GM12878 (cell line): Measurements from ENCODE around the gene HOOK1. TPM values are rescaled to one million over a fixed set of nuclear protein-coding genes. Genes with fewer than 3 reads are reported as not detected.

Source experiments
- ATAC-seq: fragments of 200-7000 bp; cut with Tn5 transposase; 3 replicates; pipeline ENCODE4 v1.9.1; 2020; ENCODE audit warnings: mild to moderate bottlenecking, moderate library complexity
- BruUV-seq: library from RNA; stranded (reverse); fragments of 400-500 nt; replicated peaks from 2 replicates; lab custom pipeline; 2021; lab: Mats Ljungman, UMichigan
- CTCF ChIA-PET: fragments of 300-600 bp; sonication (Branson Sonifier 250); formaldehyde crosslinking; extraction: SDS; loops from one replicate; lab custom pipeline; 2021; ENCODE audit warnings: inconsistent platforms; lab: Yijun Ruan, JAX
- POLR2A ChIA-PET: fragments of 350-600 bp; formaldehyde crosslinking; extraction: SDS; loops from one replicate; lab custom pipeline; 2021; ENCODE audit warnings: inconsistent platforms; lab: Charles Lee
- RAD21 ChIA-PET: fragments of 300-600 bp; sonication (Branson Sonifier 250); formaldehyde crosslinking; loops from one replicate; lab custom pipeline; 2023; ENCODE audit warnings: antibody characterized with exemption; ENCODE audit not compliant: unreplicated experiment; lab: Charles Lee
- SMC1A ChIA-PET: fragments of 300-600 bp; sonication (Branson Sonifier 250); formaldehyde crosslinking; loops from one replicate; lab custom pipeline; 2023; ENCODE audit not compliant: unreplicated experiment, uncharacterized antibody; lab: Charles Lee
- DNase-seq: peaks from one replicate; pipeline ENCODE4 v3.0.0-alpha.2; 2011; ENCODE audit warnings: low read depth, low spot score
- FAIRE-seq: peaks from 3 replicates; lab custom pipeline; 2011; peaks lifted over from hg19 to GRCh38; lab: Jason Lieb, UNC
- H2AFZ ChIP-seq: 2 replicates; pipeline ENCODE4 v1.6.0; 2011; ENCODE audit warnings: low read depth, low read length, control low read depth; ENCODE audit not compliant: control insufficient read depth
- H3K27ac ChIP-seq: 2 replicates; pipeline ENCODE4 v1.5.1; 2011; ENCODE audit warnings: control low read depth; ENCODE audit not compliant: control insufficient read depth, insufficient read depth
- H3K27me3 ChIP-seq, 2 experiments: replicated peaks in 1 of 2; 2 replicates each; pipeline versions ENCODE4 v1.6.0 to v1.6.1; 2011; ENCODE audit warnings: low read length in 1 of 2; ENCODE audit not compliant: control insufficient read depth in 2 of 2, insufficient read depth in 2 of 2
- H3K36me3 ChIP-seq, 2 experiments: 2 replicates each; pipeline ENCODE4 v1.5.1; 2011; ENCODE audit warnings: low read length in 1 of 2; ENCODE audit not compliant: control insufficient read depth in 2 of 2, insufficient read depth in 2 of 2
- H3K4me1 ChIP-seq: 2 replicates; pipeline ENCODE4 v1.6.1; 2011; ENCODE audit warnings: mild to moderate bottlenecking, low read length, moderate library complexity, mixed read lengths; ENCODE audit not compliant: control insufficient read depth, insufficient read depth
- H3K4me2 ChIP-seq: 2 replicates; pipeline ENCODE4 v1.6.0; 2011; ENCODE audit warnings: control low read depth; ENCODE audit not compliant: control insufficient read depth, insufficient read depth
- H3K4me3 ChIP-seq: fragments of 200-600 bp; sonication (generic); 2 replicates; pipeline ENCODE4 v1.5.1; 2016
- H3K79me2 ChIP-seq: 2 replicates; pipeline ENCODE4 v1.6.0; 2011; ENCODE audit warnings: low read length; ENCODE audit not compliant: control insufficient read depth, insufficient read depth
- H3K9ac ChIP-seq: 2 replicates; pipeline ENCODE4 v1.8.0; 2011; ENCODE audit warnings: low read length, control low read depth, mixed read lengths; ENCODE audit not compliant: control insufficient read depth, insufficient read depth
- H3K9me3 ChIP-seq: replicated peaks from 3 replicates; pipeline ENCODE4 v1.5.1; 2011; ENCODE audit warnings: mild to moderate bottlenecking, low read length; ENCODE audit not compliant: control insufficient read depth, insufficient read depth
- H4K20me1 ChIP-seq: 2 replicates; pipeline ENCODE4 v1.6.0; 2011; ENCODE audit not compliant: control insufficient read depth, insufficient read depth
- CHD2 ChIP-seq: IDR thresholded peaks from 2 replicates; pipeline ENCODE4 v1.6.1; 2011; ENCODE audit warnings: low read depth, low read length, improper control_type of control experiment, borderline replicate concordance
- CREB1 ChIP-seq: IDR thresholded peaks from 2 replicates; pipeline ENCODE4 v1.6.1; 2012; ENCODE audit warnings: low read depth, mild to moderate bottlenecking, inconsistent platforms
- GABPA ChIP-seq: IDR thresholded peaks from 2 replicates; pipeline ENCODE4 v1.6.1; 2014; ENCODE audit warnings: antibody characterized with exemption, low read depth, mild to moderate bottlenecking, inconsistent platforms
- MXI1 ChIP-seq: fragments of 150-350 bp; IDR thresholded peaks from 2 replicates; pipeline ENCODE4 v1.6.1; 2011; ENCODE audit warnings: low read depth, mild to moderate bottlenecking, inconsistent platforms, low read length, improper control_type of control experiment
- POLR2AphosphoS2 ChIP-seq: IDR thresholded peaks from 2 replicates; pipeline ENCODE4 v1.6.1; 2011; ENCODE audit warnings: low read depth, mild to moderate bottlenecking, low read length, improper control_type of control experiment, moderate library complexity
- STAT1 ChIP-seq: fragments of 450-650 bp; conservative IDR thresholded peaks from 2 replicates; pipeline ENCODE4 v1.6.1; 2014; ENCODE audit warnings: antibody characterized with exemption, mild to moderate bottlenecking
- ZNF24 ChIP-seq: fragments of 450-650 bp; IDR thresholded peaks from 2 replicates; pipeline ENCODE4 v1.6.1; 2017; ENCODE audit warnings: antibody characterized with exemption, mild to moderate bottlenecking
- WGBS: methylation state at CpG from one replicate; pipeline ENCODE4 v1.1.6; 2016; ENCODE audit warnings: low lambda C conversion rate; ENCODE audit not compliant: insufficient replicate concordance, insufficient coverage; ENCODE audit errors: missing lambda C conversion rate; 5-methylcytosine and 5-hydroxymethylcytosine counted together
- in situ Hi-C: fragments of 300-500 bp; cut with MboI; formaldehyde crosslinking; loops from 9 replicates; pipeline ENCODE4 v1.14.3; 2018; ENCODE audit warnings: mixed read lengths
- intact Hi-C: fragments of 100-400 bp; cut with micrococcal nuclease; formaldehyde crosslinking; loops from one replicate; pipeline ENCODE4 v1.14.2; 2022; ENCODE audit not compliant: unreplicated experiment
- polyA plus RNA-seq, 11 experiments: library from polyadenylated mRNA; depleted of rRNA in 4 of 11; unstranded in 6 of 11; stranded (reverse) in 5 of 11; fragments of >200 nt; fragmentation: Nextera tagmentation in 4 of 11; fragmentation: Illumina TruSeq in 1 of 11; extraction: Ambion mirVana in 4 of 11; extraction: Trizol in 1 of 11; gene quantifications; 1 replicate in 1 of 11; 2 replicates in 10 of 11; pipeline versions ENCODE4 v1.2.1 to v1.2.3, GENCODE V29; 2011 to 2016; ENCODE audit warnings: inconsistent platforms in 2 of 11, missing spikeins in 2 of 11, low read depth in 1 of 11
- total RNA-seq, 4 experiments: library from RNA; depleted of rRNA in 3 of 4; stranded (reverse); fragments of >200 nt in 3 of 4; fragmentation: Illumina TruSeq in 1 of 4; extraction: Trizol in 1 of 4; gene quantifications; 2 replicates each; pipeline versions ENCODE4 v1.2.1 to v1.2.3, GENCODE V29; 2013 to 2021
- TF ChIP-seq, protein P1 (sequence below): IDR thresholded peaks from 2 replicates; pipeline ENCODE4 v1.6.1; 2011; ENCODE audit warnings: mild to moderate bottlenecking, low read depth, low read length, moderate library complexity; ENCODE audit not compliant: insufficient replicate concordance
- TF ChIP-seq, protein P2 (sequence below): fragments of 450-650 bp; IDR thresholded peaks from 2 replicates; pipeline ENCODE4 v1.6.1; 2017; ENCODE audit warnings: mild to moderate bottlenecking

Gene HOOK1
- total and polyA plus RNA-seq, 10 of the 15 experiments (the other 5 are each of a cell fraction or from before 2014, with no cell fraction given): 1.4 to 15.4 (median 3.7) TPM

DNA sequence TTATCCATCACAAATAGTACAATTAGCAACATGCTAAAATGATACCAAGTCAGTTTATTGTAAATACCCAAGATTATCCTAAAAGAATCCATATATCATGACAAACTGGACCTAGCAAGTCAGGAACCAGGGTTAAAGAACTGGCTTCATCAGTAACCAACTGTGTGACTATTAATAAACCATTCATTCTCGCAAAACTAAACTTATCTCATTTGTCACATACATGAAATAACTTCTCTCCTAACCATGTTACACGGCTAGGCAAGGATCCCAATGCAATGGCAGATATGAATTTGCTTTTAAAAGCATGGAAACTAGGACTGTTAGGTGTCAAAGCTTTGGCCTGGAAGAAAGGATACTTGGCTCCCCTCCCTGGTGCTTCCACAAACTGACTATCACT lies 82.4 kb downstream of the HOOK1 start (continued):
- TF ChIP-seq GABPA (no peak), ZNF24 (no peak)

DNA sequence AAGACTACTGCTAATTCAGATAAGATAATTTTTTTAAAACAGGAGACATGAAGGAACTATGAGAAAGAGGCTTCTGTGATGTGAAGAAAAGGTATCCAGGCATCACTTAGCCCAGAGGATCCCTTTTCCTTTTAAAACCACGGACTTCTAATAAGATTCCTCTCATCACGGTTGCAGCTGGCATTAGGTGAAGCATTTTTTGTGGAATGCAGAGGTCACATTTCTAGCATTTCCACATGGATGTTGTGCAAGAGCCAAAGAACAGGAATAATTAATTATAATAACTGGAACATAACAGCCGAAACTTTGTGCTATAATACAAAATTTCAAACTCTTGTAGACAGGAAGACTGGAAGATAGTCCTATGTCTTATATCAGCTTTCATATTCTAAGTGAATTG lies 84.2 kb downstream of the HOOK1 start:
- no peak overlapping the region for H2AFZ ChIP-seq
- no peak overlapping the region for H3K4me2 ChIP-seq
- ChIA-PET CTCF (interaction anchor here (1.3 kb wide), 1 partner anchor 20 kb away, joined by 3 read pairs; no protein-coding TSS in a partner anchor), SMC1A (interaction anchor here (0.6 kb wide), 1 partner anchor 899 kb away, joined by 3 read pairs; no protein-coding TSS in a partner anchor), RAD21 (no interaction called here)
- no TSS peak for BruUV-seq
- WGBS: 52% methylated on average over 3 of the region's 3 CpGs
- FAIRE-seq: no peak
- ATAC-seq: no peak
- in situ Hi-C loops: no loop called here
- no peaks in the 10 kb centered on the region for H3K9me3 ChIP-seq
- TF ChIP-seq, protein P1, sequence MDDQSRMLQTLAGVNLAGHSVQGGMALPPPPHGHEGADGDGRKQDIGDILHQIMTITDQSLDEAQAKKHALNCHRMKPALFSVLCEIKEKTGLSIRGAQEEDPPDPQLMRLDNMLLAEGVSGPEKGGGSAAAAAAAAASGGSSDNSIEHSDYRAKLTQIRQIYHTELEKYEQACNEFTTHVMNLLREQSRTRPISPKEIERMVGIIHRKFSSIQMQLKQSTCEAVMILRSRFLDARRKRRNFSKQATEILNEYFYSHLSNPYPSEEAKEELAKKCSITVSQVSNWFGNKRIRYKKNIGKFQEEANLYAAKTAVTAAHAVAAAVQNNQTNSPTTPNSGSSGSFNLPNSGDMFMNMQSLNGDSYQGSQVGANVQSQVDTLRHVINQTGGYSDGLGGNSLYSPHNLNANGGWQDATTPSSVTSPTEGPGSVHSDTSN: no peak
- TF ChIP-seq, protein P2, sequence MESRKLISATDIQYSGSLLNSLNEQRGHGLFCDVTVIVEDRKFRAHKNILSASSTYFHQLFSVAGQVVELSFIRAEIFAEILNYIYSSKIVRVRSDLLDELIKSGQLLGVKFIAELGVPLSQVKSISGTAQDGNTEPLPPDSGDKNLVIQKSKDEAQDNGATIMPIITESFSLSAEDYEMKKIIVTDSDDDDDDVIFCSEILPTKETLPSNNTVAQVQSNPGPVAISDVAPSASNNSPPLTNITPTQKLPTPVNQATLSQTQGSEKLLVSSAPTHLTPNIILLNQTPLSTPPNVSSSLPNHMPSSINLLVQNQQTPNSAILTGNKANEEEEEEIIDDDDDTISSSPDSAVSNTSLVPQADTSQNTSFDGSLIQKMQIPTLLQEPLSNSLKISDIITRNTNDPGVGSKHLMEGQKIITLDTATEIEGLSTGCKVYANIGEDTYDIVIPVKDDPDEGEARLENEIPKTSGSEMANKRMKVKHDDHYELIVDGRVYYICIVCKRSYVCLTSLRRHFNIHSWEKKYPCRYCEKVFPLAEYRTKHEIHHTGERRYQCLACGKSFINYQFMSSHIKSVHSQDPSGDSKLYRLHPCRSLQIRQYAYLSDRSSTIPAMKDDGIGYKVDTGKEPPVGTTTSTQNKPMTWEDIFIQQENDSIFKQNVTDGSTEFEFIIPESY: no peak
- TF ChIP-seq CHD2 (no peak), CREB1 (no peak), STAT1 (no peak), MXI1 (no peak), POLR2AphosphoS2 (no peak)
- TF ChIP-seq, all 136 proteins: peak for 0
- POLR2A ChIA-PET: no interaction called here
- Histone ChIP-seq H3K9ac (no peak overlapping the region), H3K4me1 (no peaks in the 10 kb centered on the region), H3K79me2 (no peaks in the 10 kb centered on the region), H3K27ac (no peak overlapping the region), H3K36me3 (no peaks in the 10 kb centered on the region), H3K4me3 (no peak overlapping the region), H3K27me3 (no peaks in the 10 kb centered on the region), H4K20me1 (no peaks in the 10 kb centered on the region)
- no peak for DNase-seq
- intact Hi-C loops: no loop called here
